OCI-LY3 (cell line): ENCODE data around the gene COPS4.
"Not testable (repeated sequence)": the region's sequence is repeated elsewhere in the genome, so short reads cannot be mapped to it uniquely, and the experiment has no call there.

ENCODE experiments used
- H2AFZ ChIP-seq: fragments of 200-600, 300-600 bp; shearing (Covaris generic); 2 replicates; pipeline ENCODE4 v1.6.0; 2014; ENCODE audit warnings: antibody characterized with exemption, low read depth, low read length
- H3K27ac ChIP-seq: fragments of 200-600, 300-600 bp; sonication (generic); 2 replicates; pipeline ENCODE4 v1.5.1; 2014; ENCODE audit warnings: mild to moderate bottlenecking, low read length, moderate library complexity, mixed read lengths
- H3K27me3 ChIP-seq: fragments of 200-600, 300-600 bp; sonication (generic); 2 replicates; pipeline ENCODE4 v1.6.1; 2014; ENCODE audit warnings: low read depth, low read length, mixed read lengths
- H3K36me3 ChIP-seq: fragments of 200-600, 300-600 bp; sonication (generic); replicated peaks from 2 replicates; pipeline ENCODE3; 2014; ENCODE audit warnings: low read depth, low read length, mixed read lengths
- H3K4me1 ChIP-seq: fragments of 300-600, 200-600 bp; sonication (generic); 2 replicates; pipeline ENCODE4 v1.6.1; 2014; ENCODE audit warnings: low read length, mixed read lengths
- H3K4me2 ChIP-seq: fragments of 200-600, 300-600 bp; sonication (generic); 2 replicates; pipeline ENCODE4 v1.6.1; 2014; ENCODE audit warnings: low read length, mixed read lengths
- H3K4me3 ChIP-seq: fragments of 300-600, 200-600 bp; sonication (generic); 2 replicates; pipeline ENCODE4 v1.5.1; 2014; ENCODE audit warnings: antibody characterized with exemption, mild to moderate bottlenecking, low read length, moderate library complexity
- H3K79me2 ChIP-seq: fragments of 300-600, 200-600 bp; shearing (Covaris generic); 2 replicates; pipeline ENCODE4 v1.6.1; 2014; ENCODE audit warnings: mild to moderate bottlenecking, low read length, mixed read lengths
- H3K9ac ChIP-seq: fragments of 300-600, 200-600 bp; shearing (Covaris generic); 2 replicates; pipeline ENCODE4 v1.6.0; 2014; ENCODE audit warnings: mild to moderate bottlenecking, low read length, moderate library complexity
- H3K9me3 ChIP-seq: fragments of 200-600, 300-600 bp; shearing (Covaris generic); 2 replicates; pipeline ENCODE4 v1.6.1; 2014; ENCODE audit warnings: low read length, mixed read lengths; ENCODE audit not compliant: insufficient read depth
- H4K20me1 ChIP-seq: fragments of 200-600, 300-600 bp; sonication (generic); 2 replicates; pipeline ENCODE4 v1.6.1; 2016; ENCODE audit warnings: low read length, mixed read lengths; ENCODE audit not compliant: insufficient read depth
- EZH2phosphoT487 ChIP-seq: fragments of 200-600 bp; shearing (Covaris generic); IDR thresholded peaks from 2 replicates; pipeline ENCODE4 v1.6.1; 2018; ENCODE audit warnings: antibody characterized with exemption, mixed run types, low read depth
- TF ChIP-seq, protein P1 (sequence below): fragments of 200-600, 300-600 bp; sonication (generic); IDR thresholded peaks from 2 replicates; pipeline ENCODE4 v1.5.1; 2014; ENCODE audit warnings: antibody characterized with exemption, low read length, low read depth

The COPS4 gene

GRCh38 chr4:83080561-83080960, 45.6 kb downstream of the COPS4 start:
- Histone ChIP-seq H3K36me3 (peaks cover 7% of the 10 kb centered on the region), H3K4me1 (peaks cover 19% of the 10 kb centered on the region), H3K79me2 (no peaks in the 10 kb centered on the region), H2AFZ (no peak overlapping the region), H4K20me1 (no peaks in the 10 kb centered on the region), H3K9me3 (no peaks in the 10 kb centered on the region), H3K27me3 (no peaks in the 10 kb centered on the region), H3K27ac (no peak overlapping the region), H3K9ac (no peak overlapping the region), H3K4me2 (no peak overlapping the region), H3K4me3 (no peak overlapping the region)
- no peak for TF ChIP-seq EZH2phosphoT487
- TF ChIP-seq, protein P1, sequence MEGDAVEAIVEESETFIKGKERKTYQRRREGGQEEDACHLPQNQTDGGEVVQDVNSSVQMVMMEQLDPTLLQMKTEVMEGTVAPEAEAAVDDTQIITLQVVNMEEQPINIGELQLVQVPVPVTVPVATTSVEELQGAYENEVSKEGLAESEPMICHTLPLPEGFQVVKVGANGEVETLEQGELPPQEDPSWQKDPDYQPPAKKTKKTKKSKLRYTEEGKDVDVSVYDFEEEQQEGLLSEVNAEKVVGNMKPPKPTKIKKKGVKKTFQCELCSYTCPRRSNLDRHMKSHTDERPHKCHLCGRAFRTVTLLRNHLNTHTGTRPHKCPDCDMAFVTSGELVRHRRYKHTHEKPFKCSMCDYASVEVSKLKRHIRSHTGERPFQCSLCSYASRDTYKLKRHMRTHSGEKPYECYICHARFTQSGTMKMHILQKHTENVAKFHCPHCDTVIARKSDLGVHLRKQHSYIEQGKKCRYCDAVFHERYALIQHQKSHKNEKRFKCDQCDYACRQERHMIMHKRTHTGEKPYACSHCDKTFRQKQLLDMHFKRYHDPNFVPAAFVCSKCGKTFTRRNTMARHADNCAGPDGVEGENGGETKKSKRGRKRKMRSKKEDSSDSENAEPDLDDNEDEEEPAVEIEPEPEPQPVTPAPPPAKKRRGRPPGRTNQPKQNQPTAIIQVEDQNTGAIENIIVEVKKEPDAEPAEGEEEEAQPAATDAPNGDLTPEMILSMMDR, result no peak

DNA sequence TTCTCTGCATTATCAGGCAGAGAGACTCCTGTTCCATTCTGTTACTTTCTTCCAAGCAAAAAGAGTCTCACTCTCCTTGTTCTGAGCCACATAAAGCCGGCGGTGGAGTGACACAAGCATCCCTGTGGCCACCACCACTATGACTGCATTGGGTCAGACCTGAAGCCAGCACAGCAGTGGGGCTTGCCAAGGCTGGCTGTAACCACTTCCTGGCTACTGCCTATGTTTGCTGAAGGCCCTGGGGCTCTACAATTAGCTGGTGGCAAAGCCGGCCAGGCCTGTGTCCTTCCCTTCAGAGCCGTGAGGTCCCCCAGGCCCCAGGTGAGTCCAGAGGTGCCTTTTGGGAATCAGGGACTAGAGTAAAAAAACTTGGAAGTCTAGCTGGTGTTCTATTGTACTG, 47.8 kb downstream of the COPS4 start:
- no peak overlapping the region for H3K4me3 ChIP-seq
- H3K79me2 ChIP-seq, result no peaks in the 10 kb centered on the region
- H4K20me1 ChIP-seq, result no peaks in the 10 kb centered on the region
- no peaks in the 10 kb centered on the region for H3K27me3 ChIP-seq
- peaks cover 8% of the 10 kb centered on the region for H3K4me1 ChIP-seq
- no peak overlapping the region for H3K4me2 ChIP-seq
- no peaks in the 10 kb centered on the region for H3K9me3 ChIP-seq
- TF ChIP-seq, protein P1, result no peak
- no peak for TF ChIP-seq EZH2phosphoT487
- H3K36me3 ChIP-seq, result peaks cover 3% of the 10 kb centered on the region
- H3K9ac ChIP-seq, result no peak overlapping the region
- H3K27ac ChIP-seq, result no peak overlapping the region
- H2AFZ ChIP-seq, result no peak overlapping the region

DNA sequence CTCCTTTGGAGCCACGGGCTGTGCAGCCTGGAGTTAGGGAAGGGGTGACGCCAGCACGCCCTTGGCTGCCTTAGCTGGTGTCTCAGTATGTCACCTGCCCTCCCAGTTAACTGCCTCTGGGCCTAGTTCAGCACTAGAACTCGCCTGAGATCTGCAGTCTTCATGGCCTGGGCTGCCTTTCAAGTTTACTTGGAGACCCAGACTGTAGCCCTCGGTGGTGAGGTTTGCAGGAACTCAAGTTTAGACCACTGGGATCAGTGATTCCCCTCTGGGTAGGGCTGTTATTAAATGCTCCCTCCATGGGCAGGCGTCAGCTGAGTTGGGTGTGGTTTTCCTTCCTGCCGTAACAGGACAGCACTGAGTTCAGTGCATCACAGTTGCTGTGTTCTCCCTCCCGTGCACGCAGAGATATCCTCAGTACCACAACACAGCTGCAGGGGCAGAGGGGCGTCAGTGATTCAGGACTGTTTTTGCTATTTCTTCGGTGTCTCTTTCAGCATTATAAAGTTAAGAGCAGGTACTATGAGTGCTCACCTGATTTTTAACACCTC, 49.0 kb downstream of the COPS4 start:
- H3K9ac ChIP-seq, result no peak overlapping the region
- no peaks in the 10 kb centered on the region for H3K9me3 ChIP-seq
- no peak for TF ChIP-seq EZH2phosphoT487
- TF ChIP-seq, protein P1, result no peak
- peaks cover 8% of the 10 kb centered on the region for H3K4me1 ChIP-seq
- no peaks in the 10 kb centered on the region for H3K36me3 ChIP-seq
- H3K27me3 ChIP-seq, result no peaks in the 10 kb centered on the region
- no peaks in the 10 kb centered on the region for H3K79me2 ChIP-seq
- H2AFZ ChIP-seq, result no peak overlapping the region
- H3K4me3 ChIP-seq, result no peak overlapping the region
- H4K20me1 ChIP-seq, result no peaks in the 10 kb centered on the region
- no peak overlapping the region for H3K27ac ChIP-seq
- no peak overlapping the region for H3K4me2 ChIP-seq

GRCh38 chr4:83084956-83085355, 50.0 kb downstream of the COPS4 start:
- not testable (repeated sequence) for H3K27me3 ChIP-seq, H3K4me3 ChIP-seq, H3K27ac ChIP-seq, H3K79me2 ChIP-seq, H3K9ac ChIP-seq, H4K20me1 ChIP-seq, H2AFZ ChIP-seq, H3K36me3 ChIP-seq, H3K4me2 ChIP-seq, H3K9me3 ChIP-seq
- H3K4me1 ChIP-seq, result peaks cover 15% of the 10 kb centered on the region
